Activated naive CD8-positive, alpha-beta T cell treated with anti-CD3 and anti-CD28 coated beads, Interleukin-2, amount 50 U/mL, for 24 hours (primary cell): ENCODE results near the gene CBX2.
A peak's percentile ranks its signal among the peaks of the same experiment; 100 is the strongest.

Source experiments
- ATAC-seq: fragments of 150-1000 bp; cut with Tn5 transposase; one replicate; pipeline ENCODE4 v1.10.0; 2021
- DNase-seq: peaks from one replicate; pipeline ENCODE4 v3.0.0; 2021
- H3K27ac Mint-ChIP-seq: one replicate; pipeline ENCODE4 v1.8.0; 2021; ENCODE audit warnings: mild to moderate bottlenecking, mixed read lengths
- H3K27me3 Mint-ChIP-seq: one replicate; pipeline ENCODE4 v1.8.0; 2021; ENCODE audit warnings: mixed read lengths
- H3K36me3 Mint-ChIP-seq: one replicate; pipeline ENCODE4 v1.8.0; 2021; ENCODE audit warnings: low read depth, mixed read lengths
- H3K4me1 Mint-ChIP-seq: one replicate; pipeline ENCODE4 v1.8.0; 2021; ENCODE audit warnings: mixed read lengths
- H3K4me3 Mint-ChIP-seq: one replicate; pipeline ENCODE4 v1.8.0; 2021; ENCODE audit warnings: mild to moderate bottlenecking, moderate library complexity, mixed read lengths
- H3K9me3 Mint-ChIP-seq: one replicate; pipeline ENCODE4 v1.8.0; 2021; ENCODE audit warnings: mixed read lengths

CBX2 gene

GRCh38 chr17:79813297-79814126 is 35.6 kb downstream of the CBX2 start:
- Mint-ChIP-seq H3K27ac (no peak overlapping the region), H3K4me1 (peaks cover 27% of the 10 kb centered on the region), H3K4me3 (no peak overlapping the region), H3K27me3 (peaks cover 52% of the 10 kb centered on the region), H3K36me3 (no peaks in the 10 kb centered on the region), H3K9me3 (no peaks in the 10 kb centered on the region)
- ATAC-seq (no peak), DNase-seq (no peak)

GRCh38 chr17:79814127-79814973 is 36.4 kb downstream of the CBX2 start:
- DNase-seq (no peak), ATAC-seq (no peak)
- peaks cover 46% of the 10 kb centered on the region for H3K27me3 Mint-ChIP-seq
- H3K4me1 Mint-ChIP-seq, result peaks cover 25% of the 10 kb centered on the region
- H3K9me3 Mint-ChIP-seq, result no peaks in the 10 kb centered on the region
- H3K36me3 Mint-ChIP-seq, result no peaks in the 10 kb centered on the region
- peak overlapping the region; percentile 46 for H3K27ac Mint-ChIP-seq
- peak overlapping the region; percentile 25 for H3K4me3 Mint-ChIP-seq

- Mint-ChIP-seq H3K27me3 (peaks cover 49% of the 10 kb centered on the region), H3K9me3 (no peaks in the 10 kb centered on the region), H3K4me1 (peaks cover 24% of the 10 kb centered on the region), H3K4me3 (no peak overlapping the region), H3K36me3 (no peaks in the 10 kb centered on the region), H3K27ac (no peak overlapping the region)
- DNase-seq (no peak), ATAC-seq (no peak)
These were observed 37.3 kb downstream of the CBX2 start for GRCh38 chr17:79814974-79815835.

- DNase-seq (no peak), ATAC-seq (no peak)
- Mint-ChIP-seq H3K9me3 (no peaks in the 10 kb centered on the region), H3K4me3 (no peak overlapping the region), H3K27ac (no peak overlapping the region), H3K4me1 (peaks cover 20% of the 10 kb centered on the region), H3K27me3 (peaks cover 47% of the 10 kb centered on the region), H3K36me3 (no peaks in the 10 kb centered on the region)
These were observed 38.0 kb downstream of the CBX2 start for GRCh38 chr17:79815836-79816461.

GRCh38 chr17:79818026-79818758 is 40.2 kb downstream of the CBX2 start:
- peaks cover 36% of the 10 kb centered on the region for H3K27me3 Mint-ChIP-seq
- H3K4me1 Mint-ChIP-seq, result peaks cover 8% of the 10 kb centered on the region
- H3K36me3 Mint-ChIP-seq, result no peaks in the 10 kb centered on the region
- DNase-seq (no peak), ATAC-seq (no peak)
- no peaks in the 10 kb centered on the region for H3K9me3 Mint-ChIP-seq
- H3K4me3 Mint-ChIP-seq, result no peak overlapping the region
- no peak overlapping the region for H3K27ac Mint-ChIP-seq

- H3K4me3 Mint-ChIP-seq, result no peak overlapping the region
- H3K9me3 Mint-ChIP-seq, result no peaks in the 10 kb centered on the region
- no peak for ATAC-seq
- no peaks in the 10 kb centered on the region for H3K36me3 Mint-ChIP-seq
- peaks cover 8% of the 10 kb centered on the region for H3K4me1 Mint-ChIP-seq
- no peak for DNase-seq
- H3K27me3 Mint-ChIP-seq, result peaks cover 39% of the 10 kb centered on the region
- H3K27ac Mint-ChIP-seq, result no peak overlapping the region
These were observed 41.1 kb downstream of the CBX2 start for GRCh38 chr17:79819085-79819484.

- H3K4me3 Mint-ChIP-seq, result no peak overlapping the region
- no peak overlapping the region for H3K27ac Mint-ChIP-seq
- peaks cover 2% of the 10 kb centered on the region for H3K4me1 Mint-ChIP-seq
- no peaks in the 10 kb centered on the region for H3K36me3 Mint-ChIP-seq
- DNase-seq, result no peak
- no peaks in the 10 kb centered on the region for H3K9me3 Mint-ChIP-seq
- no peak for ATAC-seq
- H3K27me3 Mint-ChIP-seq, result peaks cover 37% of the 10 kb centered on the region
These were observed 41.8 kb downstream of the CBX2 start for GRCh38 chr17:79819534-79820276.

GRCh38 chr17:79820959-79821330 is 43.0 kb downstream of the CBX2 start:
- no peaks in the 10 kb centered on the region for H3K9me3 Mint-ChIP-seq
- no peak overlapping the region for H3K27ac Mint-ChIP-seq
- H3K4me3 Mint-ChIP-seq, result no peak overlapping the region
- peaks cover 4% of the 10 kb centered on the region for H3K4me1 Mint-ChIP-seq
- no peak for DNase-seq
- no peak for ATAC-seq
- H3K27me3 Mint-ChIP-seq, result peaks cover 36% of the 10 kb centered on the region
- H3K36me3 Mint-ChIP-seq, result no peaks in the 10 kb centered on the region

GRCh38 chr17:79821331-79822095 is 43.6 kb downstream of the CBX2 start:
- no peaks in the 10 kb centered on the region for H3K9me3 Mint-ChIP-seq
- no peak for DNase-seq
- peaks cover 8% of the 10 kb centered on the region for H3K4me1 Mint-ChIP-seq
- no peak overlapping the region for H3K27ac Mint-ChIP-seq
- H3K36me3 Mint-ChIP-seq, result no peaks in the 10 kb centered on the region
- H3K4me3 Mint-ChIP-seq, result no peak overlapping the region
- ATAC-seq, result no peak
- peaks cover 33% of the 10 kb centered on the region for H3K27me3 Mint-ChIP-seq

GRCh38 chr17:79822583-79823124 is 44.7 kb downstream of the CBX2 start:
- Mint-ChIP-seq H3K4me1 (peaks cover 10% of the 10 kb centered on the region), H3K27me3 (peaks cover 24% of the 10 kb centered on the region), H3K9me3 (no peaks in the 10 kb centered on the region), H3K36me3 (no peaks in the 10 kb centered on the region), H3K4me3 (no peak overlapping the region), H3K27ac (no peak overlapping the region)
- no peak for DNase-seq
- ATAC-seq, result no peak

- Mint-ChIP-seq H3K27me3 (peaks cover 20% of the 10 kb centered on the region), H3K36me3 (no peaks in the 10 kb centered on the region), H3K27ac (no peak overlapping the region), H3K9me3 (no peaks in the 10 kb centered on the region), H3K4me3 (no peak overlapping the region), H3K4me1 (peaks cover 11% of the 10 kb centered on the region)
- ATAC-seq, result no peak
- no peak for DNase-seq
These were observed 46.3 kb downstream of the CBX2 start for GRCh38 chr17:79824234-79824633.

GRCh38 chr17:79824893-79825579 is 47.1 kb downstream of the CBX2 start:
- Mint-ChIP-seq H3K27me3 (peaks cover 16% of the 10 kb centered on the region), H3K4me3 (no peak overlapping the region), H3K4me1 (peaks cover 11% of the 10 kb centered on the region), H3K36me3 (no peaks in the 10 kb centered on the region), H3K9me3 (no peaks in the 10 kb centered on the region), H3K27ac (no peak overlapping the region)
- ATAC-seq (no peak), DNase-seq (no peak)
